Lower leg skin (tissue), 3 donors: Measurements from ENCODE around the gene RBSN.

Source experiments
- CTCF ChIP-seq, 3 donors: fragments of 450-650 bp; IDR thresholded peaks; one replicate each; pipeline ENCODE4 v1.5.1; 2016; ENCODE audit warnings: antibody characterized with exemption in 3 of 3, mild to moderate bottlenecking in 3 of 3, moderate library complexity in 2 of 3
- POLR2A ChIP-seq, 2 donors: fragments of 450-650 bp; IDR thresholded peaks; one replicate each; pipeline ENCODE4 v1.6.1; 2016 to 2017; ENCODE audit warnings: antibody characterized with exemption in 2 of 2, mild to moderate bottlenecking in 1 of 2, moderate library complexity in 1 of 2

GRCh38 chr3:15052335-15053242, 46.4 kb downstream of the RBSN start:
- TF ChIP-seq CTCF (IDR thresholded peaks at IDR 0.05) (no peak), POLR2A (IDR thresholded peaks at IDR 0.05) (no peak)
